SIG-M5 treated with dmso at 0.1 percent for 504 hours (cell line): ENCODE results near the gene SYT1.
"Not testable (repeated sequence)": the region's sequence is repeated elsewhere in the genome, so short reads cannot be mapped to it uniquely, and the experiment has no call there.

ENCODE experiments used
- DNase-seq: peaks from one replicate; lab custom pipeline; 2025; ENCODE audit not compliant: unreplicated experiment; lab: John Stamatoyannopoulos, UW

SYT1 gene

GRCh38 chr12:79423560-79423959, 559.0 kb downstream of the SYT1 start:
- no peak for DNase-seq

DNA sequence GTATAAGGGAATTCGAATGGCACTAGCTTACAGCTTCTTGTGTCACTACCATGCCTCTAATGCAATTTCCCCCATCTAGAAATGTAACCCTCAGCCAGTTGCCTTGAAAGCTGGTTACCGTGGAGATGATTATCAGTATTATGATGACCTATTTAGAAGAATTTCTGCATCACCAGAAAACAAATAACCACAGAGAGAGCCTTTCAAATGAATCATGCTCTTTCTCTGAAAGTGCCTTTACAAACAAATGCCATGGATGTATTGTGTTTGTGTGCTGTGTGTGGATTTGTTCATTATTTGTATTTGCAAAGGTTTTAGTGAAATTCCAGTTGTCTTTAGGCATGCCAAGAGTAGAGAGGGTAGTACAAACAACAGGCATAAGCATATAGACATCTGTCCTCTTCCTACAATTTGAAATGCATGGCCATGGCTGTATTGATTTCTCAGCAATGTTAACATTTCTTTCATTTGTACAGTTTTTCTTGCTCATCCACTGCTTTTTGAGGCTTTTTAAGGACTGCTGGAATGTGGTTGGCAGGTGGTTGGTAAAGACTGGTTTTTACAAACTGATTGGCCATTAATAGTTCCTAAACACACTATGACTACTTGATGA, 559.6 kb downstream of the SYT1 start:
- DNase-seq: peak; percentile 74

- no peak for DNase-seq
Observed at GRCh38 chr12:79426121-79426520, 561.5 kb downstream of the SYT1 start.

DNA sequence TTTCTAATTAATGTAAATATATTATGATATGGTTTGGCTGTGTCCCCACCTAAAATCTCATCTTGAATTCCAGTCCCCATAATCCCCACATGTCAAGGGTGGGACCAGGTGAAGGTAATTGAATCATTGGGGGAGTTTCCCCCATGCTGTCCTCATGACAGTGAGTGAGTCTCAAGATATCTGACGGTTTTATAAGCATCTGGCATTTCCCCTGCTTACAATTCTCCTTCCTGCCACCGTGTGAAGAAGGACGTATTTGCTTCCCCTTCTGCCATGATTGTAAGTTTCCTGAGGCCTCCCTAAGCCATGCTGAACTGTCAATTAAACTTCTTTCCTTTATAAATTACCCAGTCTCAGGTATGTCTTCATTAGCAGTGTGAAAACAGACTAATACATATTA, 562.2 kb downstream of the SYT1 start:
- DNase-seq: not testable (repeated sequence)

DNA sequence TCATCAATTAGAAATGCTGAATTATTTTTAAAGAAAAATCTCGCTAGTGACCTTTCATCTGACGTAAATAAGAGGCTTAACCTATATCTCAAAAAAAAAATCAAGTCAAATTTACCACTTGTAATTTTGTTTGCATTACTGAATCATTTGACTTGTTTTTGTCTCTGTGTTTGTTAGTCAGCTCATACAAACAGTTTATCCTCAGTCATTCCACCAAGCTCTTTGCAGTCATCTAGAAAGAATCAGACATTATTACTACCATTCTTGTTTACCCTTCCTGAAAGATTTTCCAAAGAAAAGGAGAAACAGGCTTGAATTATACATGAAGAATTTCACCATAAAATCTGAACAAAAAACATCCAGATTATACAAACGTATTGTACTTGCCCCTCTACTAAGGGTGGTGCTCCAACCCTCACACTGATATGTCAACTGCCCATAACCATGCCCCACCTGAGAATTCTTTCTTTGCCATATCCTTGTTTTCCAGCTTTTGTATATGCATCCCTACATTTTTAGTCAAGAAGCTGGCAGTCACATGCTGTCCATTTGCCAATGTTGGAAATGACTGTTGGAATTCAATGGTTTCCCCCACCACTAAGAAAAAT, 569.0 kb downstream of the SYT1 start:
- DNase-seq: no peak

GRCh38 chr12:79434561-79434960, 570.0 kb downstream of the SYT1 start:
- DNase-seq: no peak

- no peak for DNase-seq
Observed at GRCh38 chr12:79435742-79436141, 571.2 kb downstream of the SYT1 start.

- no peak for DNase-seq
Observed at GRCh38 chr12:79438480-79439174, 574.1 kb downstream of the SYT1 start.

- no peak for DNase-seq
Observed at GRCh38 chr12:79439175-79439825, 574.7 kb downstream of the SYT1 start.

DNA sequence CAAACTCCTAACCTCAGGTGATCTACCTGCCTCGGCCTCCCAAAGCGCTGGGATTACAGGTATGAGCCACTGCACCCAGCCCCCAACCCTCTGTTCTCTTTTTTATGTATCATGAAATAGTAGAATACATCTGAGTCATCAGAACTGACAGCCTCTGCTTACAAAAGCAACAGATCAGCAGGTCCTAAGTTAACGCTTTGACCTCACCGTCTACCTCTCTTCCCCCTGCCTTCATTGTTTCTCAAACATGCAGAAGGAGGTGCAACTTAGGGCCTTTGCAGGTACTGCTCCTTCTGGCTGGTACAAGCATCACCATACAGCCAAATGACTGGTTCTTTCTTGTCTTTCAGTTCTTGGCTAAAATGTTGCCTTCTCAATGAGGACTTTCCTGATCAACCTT, 577.0 kb downstream of the SYT1 start:
- no peak for DNase-seq

GRCh38 chr12:79442396-79442795, 577.8 kb downstream of the SYT1 start:
- no peak for DNase-seq

GRCh38 chr12:79444089-79444488, 579.5 kb downstream of the SYT1 start:
- DNase-seq: no peak

- DNase-seq: no peak
Observed at GRCh38 chr12:79448816-79449215, 584.2 kb downstream of the SYT1 start.

- DNase-seq: no peak
Observed at GRCh38 chr12:79451365-79451764, 586.8 kb downstream of the SYT1 start.

DNA sequence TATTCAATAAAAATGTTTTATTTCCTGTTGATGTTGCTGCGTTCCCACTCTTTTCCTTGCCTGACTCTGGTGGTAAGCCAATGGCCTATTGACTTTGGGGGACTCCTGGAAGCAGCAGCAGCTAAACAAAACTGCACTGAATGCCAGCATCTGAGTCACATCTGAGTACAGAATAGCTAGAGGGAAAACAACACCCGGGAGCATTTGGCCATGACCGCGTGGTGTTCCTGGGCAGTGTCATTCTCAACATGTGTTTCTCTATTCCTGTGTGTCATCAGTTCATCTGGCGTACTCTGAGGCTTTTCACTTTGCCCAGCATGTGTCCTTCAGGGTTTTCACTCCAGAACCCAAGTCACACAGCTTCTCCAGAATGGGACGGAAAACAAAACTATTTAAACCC, 587.4 kb downstream of the SYT1 start:
- DNase-seq: no peak

DNA sequence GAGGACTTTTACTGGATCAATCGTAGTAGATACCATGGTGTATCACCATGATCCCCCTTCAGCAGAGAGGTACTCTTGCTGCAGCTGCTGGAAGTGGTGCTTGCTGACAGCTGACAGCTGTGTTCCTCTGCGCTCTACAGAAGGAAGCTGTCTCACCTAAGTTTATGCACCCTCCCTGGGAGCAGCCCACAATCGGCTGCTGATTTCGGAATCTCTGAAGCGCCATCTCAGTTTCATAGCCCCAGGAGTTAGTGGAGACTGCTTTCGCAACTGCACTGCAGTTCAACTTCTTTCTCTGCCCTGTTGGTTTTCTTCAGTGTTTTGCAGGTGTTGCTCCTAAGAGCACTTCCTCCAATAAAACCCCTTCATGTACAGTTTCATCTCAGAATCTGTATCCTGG, 588.3 kb downstream of the SYT1 start:
- no peak for DNase-seq

GRCh38 chr12:79453820-79454219, 589.2 kb downstream of the SYT1 start:
- no peak for DNase-seq

GRCh38 chr12:79454338-79454843, 589.8 kb downstream of the SYT1 start:
- no peak for DNase-seq

DNA sequence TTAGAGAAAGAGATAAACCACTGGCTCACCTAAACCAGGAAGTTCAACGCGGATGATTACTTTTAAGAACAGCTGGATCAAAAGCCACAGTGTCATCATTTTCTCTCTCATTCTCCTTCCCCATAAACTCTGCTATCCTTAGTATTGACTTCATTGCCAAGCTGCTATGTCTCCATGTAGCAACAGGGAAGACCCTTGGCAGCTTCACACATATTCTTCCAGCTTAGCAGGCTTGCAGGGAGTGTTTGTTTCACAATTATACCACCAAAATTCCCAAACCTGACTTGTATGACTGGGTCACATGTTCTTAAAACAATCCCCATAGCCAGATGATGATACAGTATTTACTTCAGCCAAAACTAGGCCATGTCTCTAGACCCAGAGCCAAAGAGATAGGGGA, 590.7 kb downstream of the SYT1 start:
- DNase-seq: no peak

GRCh38 chr12:79482323-79482722, 617.7 kb downstream of the SYT1 start:
- no peak for DNase-seq

GRCh38 chr12:79482921-79483320, 618.3 kb downstream of the SYT1 start:
- no peak for DNase-seq

- DNase-seq: no peak
Observed at GRCh38 chr12:79486154-79486553, 621.6 kb downstream of the SYT1 start.
